Peyer's patch (tissue), 4 donors: ENCODE results near the gene CREBRF. TPM values are rescaled to one million over a fixed set of nuclear protein-coding genes. Genes with fewer than 3 reads are reported as not detected.
"Not testable (repeated sequence)": the region's sequence is repeated elsewhere in the genome, so short reads cannot be mapped to it uniquely, and the experiment has no call there.

Source experiments
- DNase-seq, 3 donors: peaks; one replicate each; pipeline ENCODE4 v3.0.0-alpha.2; 2017 to 2019
- H3K27ac ChIP-seq, 4 donors: fragments of 200-600 bp; sonication (generic); one replicate each; pipeline ENCODE4 v1.5.1; 2016 to 2019
- H3K27me3 ChIP-seq, 2 donors: fragments of 200-600 bp; sonication (generic); one replicate each; pipeline ENCODE4 v1.5.1; 2019
- H3K36me3 ChIP-seq, 3 donors: fragments of 200-600 bp; sonication (generic); one replicate each; pipeline ENCODE4 v1.5.1; 2016 to 2019
- H3K4me1 ChIP-seq, 4 donors: fragments of 200-600 bp; sonication (generic); one replicate each; pipeline ENCODE4 v1.5.1; 2016 to 2019
- H3K4me3 ChIP-seq, 4 donors: fragments of 200-600 bp; sonication (generic); 1 replicate in 3 of 4; 2 replicates in 1 of 4; pipeline ENCODE4 v1.5.1; 2016 to 2019; ENCODE audit warnings: mild to moderate bottlenecking in 1 of 4
- H3K9me3 ChIP-seq, 4 donors: fragments of 200-600 bp; sonication (generic); one replicate each; pipeline ENCODE4 v1.5.1; 2016 to 2019; ENCODE audit warnings: mild to moderate bottlenecking in 1 of 4
- POLR2A ChIP-seq, 2 donors: fragments of 450-650 bp; IDR thresholded peaks; one replicate each; pipeline ENCODE4 v1.5.1; 2017; ENCODE audit warnings: antibody characterized with exemption in 2 of 2, mild to moderate bottlenecking in 2 of 2, moderate library complexity in 2 of 2
- total RNA-seq, 4 donors: library from RNA; depleted of rRNA; stranded (reverse); fragments of >200 nt; gene quantifications; one replicate each; pipeline ENCODE4 v1.1.0, GENCODE V29; 2016
- TF ChIP-seq, protein P1 (sequence below), 6 experiments: fragments of 450-650 bp in 4 of 6; fragments of 200-600 bp in 2 of 6; sonication (generic) in 1 of 6; IDR thresholded peaks; one replicate each; pipeline ENCODE4 v1.5.1; 2017 to 2019; ENCODE audit warnings: antibody characterized with exemption in 6 of 6, mild to moderate bottlenecking in 3 of 6, moderate library complexity in 1 of 6

The CREBRF gene
- total RNA-seq, 4 donors from 2014 or later = 27.8 to 75.9 (median 34.1) TPM

DNA sequence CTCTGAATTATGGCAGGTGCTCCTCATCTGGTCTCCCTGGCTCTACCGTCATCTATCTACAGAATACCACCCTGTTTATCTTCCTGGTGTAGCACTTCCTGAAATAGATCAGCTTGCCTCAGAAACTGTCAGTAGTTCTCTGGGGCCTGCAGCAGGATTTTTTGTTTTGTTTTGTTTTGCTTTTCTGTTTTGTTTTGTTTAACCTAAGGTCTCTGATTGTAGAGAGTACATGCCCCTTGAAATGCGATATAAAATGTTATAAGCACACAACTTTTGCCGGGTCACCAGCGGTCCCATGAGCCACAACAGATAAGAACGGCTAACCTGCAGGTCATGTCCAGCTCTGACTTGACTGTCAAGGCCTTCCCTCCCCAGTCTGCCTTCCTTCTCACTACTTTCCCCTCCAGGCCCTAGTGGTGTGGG is 26.6 kb upstream of the CREBRF start:
- TF ChIP-seq, protein P1, sequence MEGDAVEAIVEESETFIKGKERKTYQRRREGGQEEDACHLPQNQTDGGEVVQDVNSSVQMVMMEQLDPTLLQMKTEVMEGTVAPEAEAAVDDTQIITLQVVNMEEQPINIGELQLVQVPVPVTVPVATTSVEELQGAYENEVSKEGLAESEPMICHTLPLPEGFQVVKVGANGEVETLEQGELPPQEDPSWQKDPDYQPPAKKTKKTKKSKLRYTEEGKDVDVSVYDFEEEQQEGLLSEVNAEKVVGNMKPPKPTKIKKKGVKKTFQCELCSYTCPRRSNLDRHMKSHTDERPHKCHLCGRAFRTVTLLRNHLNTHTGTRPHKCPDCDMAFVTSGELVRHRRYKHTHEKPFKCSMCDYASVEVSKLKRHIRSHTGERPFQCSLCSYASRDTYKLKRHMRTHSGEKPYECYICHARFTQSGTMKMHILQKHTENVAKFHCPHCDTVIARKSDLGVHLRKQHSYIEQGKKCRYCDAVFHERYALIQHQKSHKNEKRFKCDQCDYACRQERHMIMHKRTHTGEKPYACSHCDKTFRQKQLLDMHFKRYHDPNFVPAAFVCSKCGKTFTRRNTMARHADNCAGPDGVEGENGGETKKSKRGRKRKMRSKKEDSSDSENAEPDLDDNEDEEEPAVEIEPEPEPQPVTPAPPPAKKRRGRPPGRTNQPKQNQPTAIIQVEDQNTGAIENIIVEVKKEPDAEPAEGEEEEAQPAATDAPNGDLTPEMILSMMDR (IDR thresholded peaks at IDR 0.05) = no peak
- no peak for TF ChIP-seq POLR2A (IDR thresholded peaks at IDR 0.05)
- no peaks in the 10 kb centered on the region for H3K36me3 ChIP-seq
- H3K27me3 ChIP-seq = no peaks in the 10 kb centered on the region
- peak overlapping the region in 3 of 4 donors; percentile 6 to 58 (median 10) for H3K27ac ChIP-seq
- DNase-seq = peak in 1 of 3 donors; percentile 28
- H3K9me3 ChIP-seq = no peaks in the 10 kb centered on the region
- H3K4me1 ChIP-seq = peaks cover 0 to 15% (median 4%) of the 10 kb centered on the region in 4 donors
- H3K4me3 ChIP-seq = no peak overlapping the region

DNA sequence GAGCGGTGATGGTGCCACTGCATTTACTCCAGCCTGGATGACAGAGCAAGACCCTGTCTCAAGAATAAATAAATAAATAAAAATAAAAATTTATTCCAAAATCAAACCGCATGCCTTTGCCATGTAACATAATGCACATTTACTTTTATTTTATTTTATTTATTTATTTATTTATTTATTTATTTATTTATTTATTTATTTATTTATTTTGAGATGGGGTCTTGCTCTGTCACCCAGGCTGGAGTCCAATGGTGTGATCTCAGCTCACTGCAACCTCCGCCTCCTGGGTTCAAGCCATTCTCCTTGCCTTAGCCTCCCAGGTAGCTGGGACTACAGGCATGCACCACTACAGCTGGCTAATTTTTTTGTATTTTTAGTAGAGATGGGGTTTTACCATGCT is 24.1 kb upstream of the CREBRF start:
- H3K9me3 ChIP-seq, H3K27me3 ChIP-seq, H3K4me3 ChIP-seq, DNase-seq, H3K36me3 ChIP-seq, H3K27ac ChIP-seq: not testable (repeated sequence)
- peaks cover 0 to 31% (median 9%) of the 10 kb centered on the region in 4 donors for H3K4me1 ChIP-seq

DNA sequence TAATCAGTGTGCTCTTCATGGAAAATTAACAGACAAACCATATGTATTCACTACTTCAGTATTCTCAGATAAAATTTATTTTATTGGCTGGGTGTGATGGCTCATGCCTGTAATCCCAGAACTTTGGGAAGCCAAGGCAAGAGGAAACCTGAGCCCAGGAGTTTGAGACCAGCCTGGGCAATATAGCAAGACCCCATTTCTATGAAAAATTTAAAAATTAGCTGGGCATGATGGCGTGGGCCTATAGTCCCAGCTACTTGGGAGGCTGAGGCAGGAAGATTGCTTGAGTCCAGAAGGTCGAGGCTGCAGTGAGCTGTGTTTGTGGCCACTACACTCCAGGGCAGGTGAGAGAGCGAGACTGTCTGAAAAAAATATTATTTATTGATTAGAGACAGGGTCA is 23.4 kb upstream of the CREBRF start:
- Histone ChIP-seq H3K9me3 (no peaks in the 10 kb centered on the region), H3K4me1 (peaks cover 0 to 31% (median 9%) of the 10 kb centered on the region in 4 donors), H3K36me3 (no peaks in the 10 kb centered on the region), H3K4me3 (no peak overlapping the region), H3K27ac (no peak overlapping the region), H3K27me3 (no peaks in the 10 kb centered on the region)
- no peak for DNase-seq
- TF ChIP-seq, protein P1 (IDR thresholded peaks at IDR 0.05) = no peak
- no peak for TF ChIP-seq POLR2A (IDR thresholded peaks at IDR 0.05)

DNA sequence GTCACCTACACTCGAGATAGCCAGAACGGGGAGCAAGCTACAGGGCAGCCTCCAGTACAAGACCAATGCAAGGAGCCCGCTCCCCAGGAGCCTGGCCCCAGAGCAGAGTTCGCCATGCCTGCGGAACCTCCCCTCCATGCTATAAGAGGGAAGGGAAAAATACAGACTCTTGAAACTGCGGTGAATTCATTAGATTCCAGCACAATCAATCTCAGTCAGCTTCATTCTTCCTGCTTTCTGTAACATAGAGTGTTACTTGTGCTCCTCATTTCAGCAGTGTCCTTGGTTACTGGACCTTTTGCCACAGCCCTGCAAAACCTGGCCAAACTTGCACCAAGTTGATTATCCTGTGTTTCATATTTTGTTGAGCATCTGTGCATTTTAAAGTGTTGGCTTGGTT is 22.2 kb upstream of the CREBRF start:
- H3K27me3 ChIP-seq = no peaks in the 10 kb centered on the region
- TF ChIP-seq POLR2A (IDR thresholded peaks at IDR 0.05) = no peak
- TF ChIP-seq, protein P1 (IDR thresholded peaks at IDR 0.05) = no peak
- no peak overlapping the region for H3K4me3 ChIP-seq
- H3K9me3 ChIP-seq = no peaks in the 10 kb centered on the region
- peaks cover 0 to 27% (median 8%) of the 10 kb centered on the region in 4 donors for H3K4me1 ChIP-seq
- peak in 1 of 3 donors; percentile 18 for DNase-seq
- no peaks in the 10 kb centered on the region for H3K36me3 ChIP-seq
- H3K27ac ChIP-seq = peak overlapping the region in 1 of 4 donors; percentile 18

DNA sequence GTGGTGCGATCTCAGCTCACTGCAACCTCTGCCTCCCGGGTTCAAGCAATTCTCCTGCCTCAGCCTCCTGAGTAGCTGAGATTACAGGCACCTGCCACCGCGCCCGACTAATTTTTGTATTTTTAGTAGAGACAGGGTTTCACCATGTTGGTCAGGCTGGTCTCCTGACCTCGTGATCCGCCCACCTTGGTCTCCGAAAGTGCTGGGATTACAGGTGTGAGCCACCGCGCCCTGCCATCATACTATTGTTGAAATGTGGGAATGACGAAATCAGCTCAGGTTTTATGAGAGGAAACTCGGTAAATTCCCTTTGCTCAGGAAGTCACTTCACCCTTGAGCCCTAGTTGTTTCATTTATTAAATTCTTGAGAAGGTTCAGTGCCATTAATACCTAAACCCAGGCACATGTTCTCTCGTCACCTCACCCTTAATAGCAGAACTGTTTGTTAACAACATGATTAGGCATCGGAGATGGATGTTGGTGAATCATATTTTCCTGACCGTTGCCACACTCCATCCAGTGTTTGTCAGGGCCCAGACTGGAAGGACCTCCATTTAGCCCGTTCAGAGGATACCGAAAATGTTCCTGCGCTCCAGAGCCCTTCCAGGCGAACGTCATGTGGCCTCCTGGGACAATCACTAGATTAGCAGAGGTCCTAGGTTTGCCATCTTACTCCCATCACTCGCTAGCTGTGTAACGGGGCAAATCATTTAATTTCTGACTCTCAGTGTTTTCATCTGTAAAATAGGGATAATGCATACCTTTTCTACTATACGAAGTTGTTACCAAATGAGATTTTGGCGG is 20.0 kb upstream of the CREBRF start:
- Histone ChIP-seq H3K4me3 (peak overlapping the region in 1 of 4 donors; percentile 8), H3K27me3 (no peaks in the 10 kb centered on the region), H3K36me3 (no peaks in the 10 kb centered on the region), H3K9me3 (no peaks in the 10 kb centered on the region), H3K4me1 (peaks cover 0 to 16% (median 5%) of the 10 kb centered on the region in 4 donors), H3K27ac (peak overlapping the region; percentile 49 to 80 (median 64))
- DNase-seq = peak in 2 of 3 donors; percentile 29 to 50
- TF ChIP-seq, protein P1 (IDR thresholded peaks at IDR 0.05) = no peak
- no peak for TF ChIP-seq POLR2A (IDR thresholded peaks at IDR 0.05)

DNA sequence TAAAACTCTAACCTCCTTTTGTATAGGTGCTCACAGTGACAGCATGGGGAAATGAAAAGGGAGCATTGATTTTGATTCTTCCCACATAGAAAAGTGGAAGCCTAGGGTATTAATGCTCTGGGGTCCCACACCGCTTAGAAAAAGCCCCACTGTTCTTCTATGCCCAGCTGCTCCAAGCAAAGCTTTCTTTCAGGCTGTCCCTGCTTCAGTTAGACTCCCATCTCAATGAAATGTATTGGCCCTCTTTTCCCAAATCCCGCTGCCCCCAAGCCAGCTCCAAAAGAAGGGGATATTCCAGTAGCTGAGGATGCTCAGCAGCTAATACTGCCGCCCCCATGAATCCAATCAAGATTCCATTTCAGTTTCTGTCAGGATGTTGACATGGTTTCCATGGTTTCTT is 17.0 kb upstream of the CREBRF start:
- no peak for TF ChIP-seq POLR2A (IDR thresholded peaks at IDR 0.05)
- TF ChIP-seq, protein P1 (IDR thresholded peaks at IDR 0.05) = no peak
- H3K27me3 ChIP-seq = no peaks in the 10 kb centered on the region
- no peak overlapping the region for H3K4me3 ChIP-seq
- no peaks in the 10 kb centered on the region for H3K36me3 ChIP-seq
- H3K4me1 ChIP-seq = peaks cover 0 to 16% (median 5%) of the 10 kb centered on the region in 4 donors
- no peaks in the 10 kb centered on the region for H3K9me3 ChIP-seq
- H3K27ac ChIP-seq = no peak overlapping the region
- no peak for DNase-seq
